Activated T-cell treated with anti-CD3 and anti-CD28 coated beads, Interleukin-2, amount 50 U/mL, for 1 hour (primary cell): Measurements from ENCODE around the gene ABCG5.

ENCODE experiments used
- DNase-seq: peaks from one replicate; pipeline ENCODE4 v3.0.0-alpha.2; 2020

ABCG5 gene

GRCh38 chr2:43841949-43842865 is 3.6 kb upstream of the ABCG5 start:
- DNase-seq = no peak

- DNase-seq = no peak
Observed at GRCh38 chr2:43840965-43841364, 2.3 kb upstream of the ABCG5 start.

- DNase-seq = no peak
Observed at GRCh38 chr2:43839776-43840564, 1.3 kb upstream of the ABCG5 start.

- DNase-seq = no peak
Observed at GRCh38 chr2:43837831-43838559, 644 bp downstream of the ABCG5 start.

- no peak for DNase-seq
Observed at GRCh38 chr2:43837033-43837432, 1.6 kb downstream of the ABCG5 start.

- DNase-seq = no peak
Observed at GRCh38 chr2:43832457-43832856, 6.2 kb downstream of the ABCG5 start.

GRCh38 chr2:43831543-43832294 is 6.9 kb downstream of the ABCG5 start:
- DNase-seq = no peak

- DNase-seq = no peak
Observed at GRCh38 chr2:43826305-43827250, 12.1 kb downstream of the ABCG5 start.

GRCh38 chr2:43825841-43826240 is 12.8 kb downstream of the ABCG5 start:
- DNase-seq = no peak

- DNase-seq = no peak
Observed at GRCh38 chr2:43824951-43825493, 13.6 kb downstream of the ABCG5 start.

GRCh38 chr2:43824512-43824911 is 14.1 kb downstream of the ABCG5 start:
- no peak for DNase-seq

- DNase-seq = no peak
Observed at GRCh38 chr2:43823751-43824150, 14.9 kb downstream of the ABCG5 start.

- no peak for DNase-seq
Observed at GRCh38 chr2:43822839-43823238, 15.8 kb downstream of the ABCG5 start.

GRCh38 chr2:43819491-43820163 is 19.0 kb downstream of the ABCG5 start:
- DNase-seq = no peak

- DNase-seq = no peak
Observed at GRCh38 chr2:43818761-43819160, 19.9 kb downstream of the ABCG5 start.

- no peak for DNase-seq
Observed at GRCh38 chr2:43814711-43815110, 23.9 kb downstream of the ABCG5 start.

- DNase-seq = no peak
Observed at GRCh38 chr2:43812947-43813346, 25.7 kb downstream of the ABCG5 start.

- DNase-seq = no peak
Observed at GRCh38 chr2:43812006-43812405, 26.6 kb downstream of the ABCG5 start.

GRCh38 chr2:43810888-43811287 is 27.8 kb downstream of the ABCG5 start:
- DNase-seq = no peak

- no peak for DNase-seq
Observed at GRCh38 chr2:43810452-43810851, 28.2 kb downstream of the ABCG5 start.

GRCh38 chr2:43806719-43807031 is 32.0 kb downstream of the ABCG5 start:
- no peak for DNase-seq
